Upper lobe of left lung (tissue), 4 donors: ENCODE measurements around the gene AGFG2.

Source experiments
- CTCF ChIP-seq, 6 experiments: fragments of 450-650 bp in 4 of 6; fragments of 200-600 bp in 2 of 6; sonication (generic) in 2 of 6; IDR thresholded peaks; one replicate each; pipeline ENCODE4 v1.5.1; 2016 to 2019; ENCODE audit warnings: antibody characterized with exemption in 6 of 6
- EP300 ChIP-seq, 4 donors: sonication (generic); formaldehyde crosslinking; IDR thresholded peaks; one replicate each; pipeline ENCODE4 v1.5.1; 2017; ENCODE audit warnings: antibody characterized with exemption in 4 of 4, control low read depth in 2 of 4

GRCh38 chr7:100489824-100490223 is 49.2 kb upstream of the AGFG2 start:
- TF ChIP-seq CTCF (IDR thresholded peaks at IDR 0.05), result no peak
- TF ChIP-seq EP300 (IDR thresholded peaks at IDR 0.05), result no peak
